ENCODE results near the gene PCGF6.
A peak's percentile ranks its signal among the peaks of the same experiment; 100 is the strongest.
"Not testable (repeated sequence)": the region's sequence is repeated elsewhere in the genome, so short reads cannot be mapped to it uniquely, and the experiment has no call there.

The PCGF6 gene

GRCh38 chr10:103273041-103273441, 77.9 kb downstream of the PCGF6 start:
- intact Hi-C loops (cut with DNase I) = no loop called here
- peak in 2 of 42 donors; percentile 12 to 51 for DNase-seq

- DNase-seq = peak in 24 of 42 donors; percentile 11 to 64 (median 34)
- intact Hi-C loops (cut with DNase I) = no loop called here
Measured at GRCh38 chr10:103265717-103266329, 85.1 kb downstream of the PCGF6 start.

GRCh38 chr10:103262229-103262628, 88.7 kb downstream of the PCGF6 start:
- intact Hi-C loops (cut with DNase I) = no loop called here
- DNase-seq = no peak

- intact Hi-C loops (cut with DNase I) = no loop called here
- no peak for DNase-seq
Measured at GRCh38 chr10:103259989-103260388, 91.0 kb downstream of the PCGF6 start.

- DNase-seq; intact Hi-C loops (cut with DNase I): not testable (repeated sequence)
Measured at GRCh38 chr10:103258928-103259327, 92.0 kb downstream of the PCGF6 start.

GRCh38 chr10:103257812-103258211, 93.1 kb downstream of the PCGF6 start:
- intact Hi-C loops (cut with DNase I) = no loop called here
- no peak for DNase-seq

- no peak for DNase-seq
- intact Hi-C loops (cut with DNase I) = no loop called here
Measured at GRCh38 chr10:103256613-103257012, 94.3 kb downstream of the PCGF6 start.

- intact Hi-C loops (cut with DNase I) = no loop called here
- peak in 30 of 42 donors; percentile 13 to 85 (median 52) for DNase-seq
Measured at GRCh38 chr10:103254538-103255325, 96.2 kb downstream of the PCGF6 start.

GRCh38 chr10:103254113-103254512, 96.8 kb downstream of the PCGF6 start:
- intact Hi-C loops (cut with DNase I) = no loop called here
- no peak for DNase-seq
